Measurements from ENCODE around the gene WDTC1. TPM values are rescaled to one million over a fixed set of nuclear protein-coding genes. Genes with fewer than 3 reads are reported as not detected.

The WDTC1 gene
- total and polyA plus RNA-seq, 9 of the 15 experiments (the other 6 are each of a cell fraction or from before 2014, with no cell fraction given) = 0.18 to 32.3 (median 8.8) TPM

- no peak overlapping the region for H3K4me2 ChIP-seq (ENCODE audit: insufficient read depth, low read length)
- H3K36me3 ChIP-seq (ENCODE audit: control insufficient read depth, insufficient read depth, low read length) = no peaks in the 10 kb centered on the region
- H2AFZ ChIP-seq (ENCODE audit: low read depth, low read length) = no peak overlapping the region
- H3K79me2 ChIP-seq (ENCODE audit: control insufficient read depth, insufficient read depth, low read length) = no peaks in the 10 kb centered on the region
- H3K4me3 ChIP-seq = no peak overlapping the region
- WGBS (ENCODE audit: insufficient coverage, low coverage, missing lambda C conversion rate) = 82% methylated on average over 6 of the region's 6 CpGs
- H3K4me1 ChIP-seq (replicated peaks in 1 of 2; ENCODE audit: control insufficient read depth in 2 of 2, insufficient read depth in 2 of 2, low read length in 2 of 2) = no peaks in the 10 kb centered on the region
- FAIRE-seq (no peak), DNase-seq (ENCODE audit: extremely low read depth in 1 of 4, low spot score in 3 of 4) (no peak), ATAC-seq (no peak)
- CTCF ChIA-PET (ENCODE audit: low intra/inter-chr PET ratio) = no interaction called here
- no peak overlapping the region for H3K9ac ChIP-seq (ENCODE audit: insufficient read depth in 1 of 2, low read depth in 2 of 2, low read length in 2 of 2)
- no TSS peak for BruUV-seq (replicated peaks)
- no peaks in the 10 kb centered on the region for H3K27me3 ChIP-seq (ENCODE audit: control insufficient read depth in 2 of 2, insufficient read depth in 2 of 2, low read length in 2 of 2)
- H3K27ac ChIP-seq (ENCODE audit: extremely low read depth, low read depth, low read length) = no peak overlapping the region
- H4K20me1 ChIP-seq (replicated peaks; ENCODE audit: control insufficient read depth, insufficient read depth, low read length) = no peaks in the 10 kb centered on the region
- no peaks in the 10 kb centered on the region for H3K9me1 ChIP-seq (ENCODE audit: control insufficient read depth, insufficient read depth, low read length)
- no peak for TF ChIP-seq ID3 (CRISPR knock-in tag; IDR thresholded peaks at IDR 0.05)
- no peak for TF ChIP-seq ID3 (tag; IDR thresholded peaks at IDR 0.05)
- no peak for TF ChIP-seq CREB5 (CRISPR knock-in tag; IDR thresholded peaks at IDR 0.05)
- no peak for TF ChIP-seq NCOA4 (IDR thresholded peaks at IDR 0.05; ENCODE audit: partially characterized antibody)
- TF ChIP-seq SRSF3 (IDR thresholded peaks at IDR 0.05; ENCODE audit: insufficient read depth, low read length) = no peak
- no peak for TF ChIP-seq ERF (CRISPR knock-in tag; IDR thresholded peaks at IDR 0.05)
- TF ChIP-seq FOXJ2 (tag; IDR thresholded peaks at IDR 0.05) = no peak
- TF ChIP-seq FOXP1 (CRISPR knock-in tag; IDR thresholded peaks at IDR 0.05) = no peak
- no peak for TF ChIP-seq NUFIP1 (IDR thresholded peaks at IDR 0.05; ENCODE audit: partially characterized antibody)
- TF ChIP-seq KLF6 (CRISPR knock-in tag; IDR thresholded peaks at IDR 0.05; ENCODE audit: borderline replicate concordance) = no peak
- TF ChIP-seq POLR3G (IDR thresholded peaks at IDR 0.05; ENCODE audit: extremely low read depth, insufficient read length, insufficient replicate concordance) = no peak
- intact Hi-C loops (cut with micrococcal nuclease) = no loop called here
- no peaks in the 10 kb centered on the region for H3K9me3 ChIP-seq (replicated peaks; ENCODE audit: control insufficient read depth, insufficient read depth, low read depth, low read length)
- in situ Hi-C loops (cut with MboI) = no loop called here
- POLR2A ChIA-PET = interaction anchor here (2.7 kb wide), 1 partner anchor 16 kb away, joined by 16 read pairs; no protein-coding TSS in a partner anchor
Observed at GRCh38 chr1:27257155-27257554, 22.7 kb downstream of the WDTC1 start.

Data from K562 (cell line).